Measurements from ENCODE around the gene GP1BB. TPM values are rescaled to one million over a fixed set of nuclear protein-coding genes. Genes with fewer than 3 reads are reported as not detected.

The GP1BB gene
- total and polyA plus RNA-seq, 2 of the 13 experiments (the other 11 are each of a cell fraction or from before 2014, with no cell fraction given): not detected

DNA sequence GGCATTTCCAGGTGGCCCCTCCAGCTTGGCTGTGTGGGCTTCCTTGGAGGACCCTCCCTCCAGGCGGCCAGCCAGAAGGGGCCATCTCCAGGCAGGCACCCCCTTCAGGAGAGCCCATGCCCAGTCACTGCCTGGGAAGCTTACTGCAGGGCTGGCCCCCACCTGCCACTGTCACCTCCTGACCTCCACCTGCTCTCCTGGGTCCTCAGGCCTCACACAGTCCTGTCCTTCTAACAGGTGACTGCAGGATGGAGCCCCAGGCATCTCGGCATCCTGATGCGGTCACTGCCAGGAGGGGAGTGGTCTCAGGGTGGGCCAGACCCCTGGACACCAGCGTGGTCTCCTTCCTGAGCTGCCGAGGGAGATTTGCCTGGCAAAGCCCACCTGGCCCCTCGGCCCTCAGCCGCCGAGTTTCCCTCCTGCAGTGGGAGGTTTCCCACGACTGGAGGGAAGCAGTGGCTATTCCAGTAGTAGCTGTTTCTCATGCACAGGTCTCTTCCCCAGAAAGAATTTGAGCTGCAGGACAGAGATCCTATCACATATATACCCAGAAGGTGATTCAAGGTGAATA, 50.2 kb downstream of the GP1BB start:
- WGBS (ENCODE audit: low lambda C conversion rate): 0% methylated on average over 2 of the region's 9 CpGs
- no peaks in the 10 kb centered on the region for H3K79me2 ChIP-seq (ENCODE audit: insufficient read depth, low read length)
- DNase-seq (ENCODE audit: low spot score): no peak
- ATAC-seq: no peak
- no peak for TF ChIP-seq ZNF292 (CRISPR knock-in tag; IDR thresholded peaks at IDR 0.05; ENCODE audit: borderline replicate concordance, low read depth)
- TF ChIP-seq, protein P1, sequence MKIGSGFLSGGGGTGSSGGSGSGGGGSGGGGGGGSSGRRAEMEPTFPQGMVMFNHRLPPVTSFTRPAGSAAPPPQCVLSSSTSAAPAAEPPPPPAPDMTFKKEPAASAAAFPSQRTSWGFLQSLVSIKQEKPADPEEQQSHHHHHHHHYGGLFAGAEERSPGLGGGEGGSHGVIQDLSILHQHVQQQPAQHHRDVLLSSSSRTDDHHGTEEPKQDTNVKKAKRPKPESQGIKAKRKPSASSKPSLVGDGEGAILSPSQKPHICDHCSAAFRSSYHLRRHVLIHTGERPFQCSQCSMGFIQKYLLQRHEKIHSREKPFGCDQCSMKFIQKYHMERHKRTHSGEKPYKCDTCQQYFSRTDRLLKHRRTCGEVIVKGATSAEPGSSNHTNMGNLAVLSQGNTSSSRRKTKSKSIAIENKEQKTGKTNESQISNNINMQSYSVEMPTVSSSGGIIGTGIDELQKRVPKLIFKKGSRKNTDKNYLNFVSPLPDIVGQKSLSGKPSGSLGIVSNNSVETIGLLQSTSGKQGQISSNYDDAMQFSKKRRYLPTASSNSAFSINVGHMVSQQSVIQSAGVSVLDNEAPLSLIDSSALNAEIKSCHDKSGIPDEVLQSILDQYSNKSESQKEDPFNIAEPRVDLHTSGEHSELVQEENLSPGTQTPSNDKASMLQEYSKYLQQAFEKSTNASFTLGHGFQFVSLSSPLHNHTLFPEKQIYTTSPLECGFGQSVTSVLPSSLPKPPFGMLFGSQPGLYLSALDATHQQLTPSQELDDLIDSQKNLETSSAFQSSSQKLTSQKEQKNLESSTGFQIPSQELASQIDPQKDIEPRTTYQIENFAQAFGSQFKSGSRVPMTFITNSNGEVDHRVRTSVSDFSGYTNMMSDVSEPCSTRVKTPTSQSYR (CRISPR knock-in tag; IDR thresholded peaks at IDR 0.05; ENCODE audit: borderline replicate concordance): no peak
- no peak for TF ChIP-seq SP5 (CRISPR knock-in tag; IDR thresholded peaks at IDR 0.05; ENCODE audit: borderline replicate concordance, low read depth)
- TF ChIP-seq, protein P2, sequence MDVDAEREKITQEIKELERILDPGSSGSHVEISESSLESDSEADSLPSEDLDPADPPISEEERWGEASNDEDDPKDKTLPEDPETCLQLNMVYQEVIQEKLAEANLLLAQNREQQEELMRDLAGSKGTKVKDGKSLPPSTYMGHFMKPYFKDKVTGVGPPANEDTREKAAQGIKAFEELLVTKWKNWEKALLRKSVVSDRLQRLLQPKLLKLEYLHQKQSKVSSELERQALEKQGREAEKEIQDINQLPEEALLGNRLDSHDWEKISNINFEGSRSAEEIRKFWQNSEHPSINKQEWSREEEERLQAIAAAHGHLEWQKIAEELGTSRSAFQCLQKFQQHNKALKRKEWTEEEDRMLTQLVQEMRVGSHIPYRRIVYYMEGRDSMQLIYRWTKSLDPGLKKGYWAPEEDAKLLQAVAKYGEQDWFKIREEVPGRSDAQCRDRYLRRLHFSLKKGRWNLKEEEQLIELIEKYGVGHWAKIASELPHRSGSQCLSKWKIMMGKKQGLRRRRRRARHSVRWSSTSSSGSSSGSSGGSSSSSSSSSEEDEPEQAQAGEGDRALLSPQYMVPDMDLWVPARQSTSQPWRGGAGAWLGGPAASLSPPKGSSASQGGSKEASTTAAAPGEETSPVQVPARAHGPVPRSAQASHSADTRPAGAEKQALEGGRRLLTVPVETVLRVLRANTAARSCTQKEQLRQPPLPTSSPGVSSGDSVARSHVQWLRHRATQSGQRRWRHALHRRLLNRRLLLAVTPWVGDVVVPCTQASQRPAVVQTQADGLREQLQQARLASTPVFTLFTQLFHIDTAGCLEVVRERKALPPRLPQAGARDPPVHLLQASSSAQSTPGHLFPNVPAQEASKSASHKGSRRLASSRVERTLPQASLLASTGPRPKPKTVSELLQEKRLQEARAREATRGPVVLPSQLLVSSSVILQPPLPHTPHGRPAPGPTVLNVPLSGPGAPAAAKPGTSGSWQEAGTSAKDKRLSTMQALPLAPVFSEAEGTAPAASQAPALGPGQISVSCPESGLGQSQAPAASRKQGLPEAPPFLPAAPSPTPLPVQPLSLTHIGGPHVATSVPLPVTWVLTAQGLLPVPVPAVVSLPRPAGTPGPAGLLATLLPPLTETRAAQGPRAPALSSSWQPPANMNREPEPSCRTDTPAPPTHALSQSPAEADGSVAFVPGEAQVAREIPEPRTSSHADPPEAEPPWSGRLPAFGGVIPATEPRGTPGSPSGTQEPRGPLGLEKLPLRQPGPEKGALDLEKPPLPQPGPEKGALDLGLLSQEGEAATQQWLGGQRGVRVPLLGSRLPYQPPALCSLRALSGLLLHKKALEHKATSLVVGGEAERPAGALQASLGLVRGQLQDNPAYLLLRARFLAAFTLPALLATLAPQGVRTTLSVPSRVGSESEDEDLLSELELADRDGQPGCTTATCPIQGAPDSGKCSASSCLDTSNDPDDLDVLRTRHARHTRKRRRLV (CRISPR knock-in tag; IDR thresholded peaks at IDR 0.05): no peak
- TF ChIP-seq ZNF792 (CRISPR knock-in tag; IDR thresholded peaks at IDR 0.05): no peak
- TF ChIP-seq GLI4 (CRISPR knock-in tag; IDR thresholded peaks at IDR 0.05; ENCODE audit: borderline replicate concordance): no peak
- TF ChIP-seq, protein P3, sequence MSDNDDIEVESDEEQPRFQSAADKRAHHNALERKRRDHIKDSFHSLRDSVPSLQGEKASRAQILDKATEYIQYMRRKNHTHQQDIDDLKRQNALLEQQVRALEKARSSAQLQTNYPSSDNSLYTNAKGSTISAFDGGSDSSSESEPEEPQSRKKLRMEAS (IDR thresholded peaks at IDR 0.05): no peak
- no peak for TF ChIP-seq MTA3 (CRISPR knock-in tag; IDR thresholded peaks at IDR 0.05)
- TF ChIP-seq, protein P4, sequence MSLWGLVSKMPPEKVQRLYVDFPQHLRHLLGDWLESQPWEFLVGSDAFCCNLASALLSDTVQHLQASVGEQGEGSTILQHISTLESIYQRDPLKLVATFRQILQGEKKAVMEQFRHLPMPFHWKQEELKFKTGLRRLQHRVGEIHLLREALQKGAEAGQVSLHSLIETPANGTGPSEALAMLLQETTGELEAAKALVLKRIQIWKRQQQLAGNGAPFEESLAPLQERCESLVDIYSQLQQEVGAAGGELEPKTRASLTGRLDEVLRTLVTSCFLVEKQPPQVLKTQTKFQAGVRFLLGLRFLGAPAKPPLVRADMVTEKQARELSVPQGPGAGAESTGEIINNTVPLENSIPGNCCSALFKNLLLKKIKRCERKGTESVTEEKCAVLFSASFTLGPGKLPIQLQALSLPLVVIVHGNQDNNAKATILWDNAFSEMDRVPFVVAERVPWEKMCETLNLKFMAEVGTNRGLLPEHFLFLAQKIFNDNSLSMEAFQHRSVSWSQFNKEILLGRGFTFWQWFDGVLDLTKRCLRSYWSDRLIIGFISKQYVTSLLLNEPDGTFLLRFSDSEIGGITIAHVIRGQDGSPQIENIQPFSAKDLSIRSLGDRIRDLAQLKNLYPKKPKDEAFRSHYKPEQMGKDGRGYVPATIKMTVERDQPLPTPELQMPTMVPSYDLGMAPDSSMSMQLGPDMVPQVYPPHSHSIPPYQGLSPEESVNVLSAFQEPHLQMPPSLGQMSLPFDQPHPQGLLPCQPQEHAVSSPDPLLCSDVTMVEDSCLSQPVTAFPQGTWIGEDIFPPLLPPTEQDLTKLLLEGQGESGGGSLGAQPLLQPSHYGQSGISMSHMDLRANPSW (CRISPR knock-in tag; IDR thresholded peaks at IDR 0.05; ENCODE audit: borderline replicate concordance): no peak
- TF ChIP-seq ZNF546 (CRISPR knock-in tag; conservative IDR thresholded peaks at IDR 0.05): no peak
- no peak for TF ChIP-seq DNMT1 (CRISPR knock-in tag; IDR thresholded peaks at IDR 0.05)
- FAIRE-seq: no peak
- H3K27ac ChIP-seq (ENCODE audit: extremely low read length, insufficient read depth, low read length): no peak overlapping the region
- H3K9ac ChIP-seq (ENCODE audit: insufficient read depth, low read depth, low read length): no peak overlapping the region
- H2AFZ ChIP-seq (ENCODE audit: low read length): no peak overlapping the region
- POLR2A ChIA-PET: no interaction called here
- H3K4me2 ChIP-seq (ENCODE audit: low read depth, low read length): no peak overlapping the region
- no TSS peak for BruUV-seq (replicated peaks)
- intact Hi-C loops (cut with micrococcal nuclease; ENCODE audit: unreplicated experiment) (no loop called here), in situ Hi-C loops (cut with HindIII; ENCODE audit: extremely low pct_ligation_motif_present, low pct_unique_long_range_greater_than_20kb) (no loop called here)
- H3K4me3 ChIP-seq (replicated peaks in 1 of 3; ENCODE audit: insufficient read depth in 1 of 3, low read depth in 2 of 3, low read length in 3 of 3): no peak overlapping the region
- H3K4me1 ChIP-seq (ENCODE audit: insufficient read depth, low read length): peaks cover under 1% of the 10 kb centered on the region; the same call in 1 of the 2 replicates
- no peaks in the 10 kb centered on the region for H3K9me3 ChIP-seq (ENCODE audit: low read length)
- H3K27me3 ChIP-seq (ENCODE audit: control insufficient read depth in 1 of 2, insufficient read depth in 2 of 2, low read length in 2 of 2): peaks cover 10 to 84% of the 10 kb centered on the region in 2 experiments; a peak in 4 of 5 replicates
- CTCF ChIA-PET (ENCODE audit: low intra/inter-chr PET ratio, low total read pairs): no interaction called here
- H4K20me1 ChIP-seq (ENCODE audit: insufficient read depth, low read length): peaks cover 4% of the 10 kb centered on the region; the same call in 1 of the 2 replicates
- H3K36me3 ChIP-seq (replicated peaks in 1 of 2; ENCODE audit: control insufficient read depth in 1 of 2, insufficient read depth in 2 of 2, low read length in 2 of 2): no peaks in the 10 kb centered on the region

All from HepG2 (cell line).